GM21825 (cell line): ENCODE results near the gene DAP.
"Not testable (repeated sequence)": the region's sequence is repeated elsewhere in the genome, so short reads cannot be mapped to it uniquely, and the experiment has no call there.

Experiments used
- ATAC-seq: cut with Tn5 transposase; IDR thresholded peaks from one replicate; pipeline ENCODE4 v1.9.1; 2021; ENCODE audit warnings: mild to moderate bottlenecking, moderate library complexity; ENCODE audit not compliant: unreplicated experiment

The DAP gene

GRCh38 chr5:10761185-10761932 lies at the start of gene DAP:
DAP (minus strand) TSS chr5:10761234; CDS start chr5:10761068, 166 bp downstream.
- ATAC-seq: peak; percentile 69

- ATAC-seq: no peak
These were observed 47.6 kb upstream of the DAP start for GRCh38 chr5:10808347-10809226.

GRCh38 chr5:10801931-10802666 lies 41.1 kb upstream of the DAP start:
- ATAC-seq: no peak

GRCh38 chr5:10800852-10801251 lies 39.8 kb upstream of the DAP start:
- ATAC-seq: no peak

- no peak for ATAC-seq
These were observed 36.2 kb upstream of the DAP start for GRCh38 chr5:10797261-10797660.

GRCh38 chr5:10793785-10794184 lies 32.8 kb upstream of the DAP start:
- no peak for ATAC-seq

GRCh38 chr5:10792336-10792735 lies 31.3 kb upstream of the DAP start:
- no peak for ATAC-seq

GRCh38 chr5:10789726-10790125 lies 28.7 kb upstream of the DAP start:
- ATAC-seq: no peak

- no peak for ATAC-seq
These were observed 28.0 kb upstream of the DAP start for GRCh38 chr5:10789021-10789420.

- ATAC-seq: no peak
These were observed 27.3 kb upstream of the DAP start for GRCh38 chr5:10788358-10788757.

GRCh38 chr5:10786835-10787234 lies 25.8 kb upstream of the DAP start:
- no peak for ATAC-seq

- not testable (repeated sequence) for ATAC-seq
These were observed 19.2 kb upstream of the DAP start for GRCh38 chr5:10780208-10780607.

- ATAC-seq: no peak
These were observed 18.6 kb upstream of the DAP start for GRCh38 chr5:10779592-10779991.

- no peak for ATAC-seq
These were observed 17.3 kb upstream of the DAP start for GRCh38 chr5:10778179-10778910.

GRCh38 chr5:10775646-10776045 lies 14.6 kb upstream of the DAP start:
- ATAC-seq: peak; percentile 61

GRCh38 chr5:10772901-10773585 lies 12.0 kb upstream of the DAP start:
- ATAC-seq: no peak

- ATAC-seq: no peak
These were observed 7.4 kb upstream of the DAP start for GRCh38 chr5:10768328-10768899.

GRCh38 chr5:10762776-10763500 lies 1.9 kb upstream of the DAP start:
- ATAC-seq: no peak
